CD4-positive, alpha-beta T cell (primary cell): ENCODE data around the gene RD3L. TPM values are rescaled to one million over a fixed set of nuclear protein-coding genes. Genes with fewer than 3 reads are reported as not detected.

Experiments used
- ATAC-seq: fragments of 200-7000 bp; cut with Tn5 transposase; one replicate; pipeline ENCODE4 v1.10.0; 2022; ENCODE audit warnings: mild to moderate bottlenecking; ENCODE audit not compliant: poor library complexity
- CTCF ChIA-PET: fragments of 350-600 bp; sonication (Branson Sonifier 250); formaldehyde crosslinking; loops from one replicate; lab custom pipeline; 2021; ENCODE audit warnings: antibody characterized with exemption, inconsistent platforms; lab: Charles Lee
- POLR2A ChIA-PET: fragments of 350-600 bp; sonication (Branson Sonifier 250); formaldehyde crosslinking; loops from one replicate; lab custom pipeline; 2021; ENCODE audit warnings: antibody characterized with exemption, inconsistent platforms; lab: Charles Lee
- DNase-seq, 14 experiments: peaks; one replicate each; pipeline ENCODE4 v3.0.0-alpha.2; 2013 to 2020; ENCODE audit warnings: mixed read lengths in 2 of 14
- H3K27ac ChIP-seq, 2 donors: one replicate each; pipeline versions ENCODE4 v1.5.1 to v1.7.0; 2013; ENCODE audit warnings: low read length in 2 of 2, low read depth in 1 of 2, mild to moderate bottlenecking in 1 of 2
- H3K27me3 ChIP-seq, 2 experiments: 1 replicate in 1 of 2; 2 replicates in 1 of 2; pipeline versions ENCODE4 v1.6.1 to v1.7.0; 2013; ENCODE audit warnings: low read length in 2 of 2, control low read depth in 1 of 2, mild to moderate bottlenecking in 1 of 2, moderate library complexity in 1 of 2; ENCODE audit not compliant: insufficient read depth in 2 of 2, control insufficient read depth in 1 of 2
- H3K36me3 ChIP-seq: one replicate; pipeline ENCODE4 v1.6.1; 2013; ENCODE audit warnings: low read length, control low read depth; ENCODE audit not compliant: insufficient read depth
- H3K4me1 ChIP-seq: one replicate; pipeline ENCODE4 v1.6.1; 2013; ENCODE audit warnings: low read length, control low read depth; ENCODE audit not compliant: insufficient read depth
- H3K4me3 ChIP-seq: one replicate; pipeline ENCODE4 v1.5.1; 2013; ENCODE audit warnings: mild to moderate bottlenecking, low read length, moderate library complexity
- H3K9me3 ChIP-seq, 2 experiments: 1 replicate in 1 of 2; 2 replicates in 1 of 2; pipeline versions ENCODE4 v1.6.1 to v1.7.0; 2013; ENCODE audit warnings: low read length in 2 of 2, mild to moderate bottlenecking in 2 of 2, control low read depth in 1 of 2, moderate library complexity in 1 of 2; ENCODE audit not compliant: control insufficient read depth in 1 of 2, insufficient read depth in 1 of 2
- H3K27ac Mint-ChIP-seq: one replicate; pipeline ENCODE4 v1.8.0; 2020; ENCODE audit warnings: mixed read lengths
- H3K27me3 Mint-ChIP-seq: one replicate; pipeline ENCODE4 v1.8.0; 2021; ENCODE audit warnings: mixed read lengths
- H3K36me3 Mint-ChIP-seq: one replicate; pipeline ENCODE4 v1.8.0; 2021; ENCODE audit warnings: low read depth, mixed read lengths
- H3K4me1 Mint-ChIP-seq: one replicate; pipeline ENCODE4 v1.8.0; 2021; ENCODE audit warnings: low read depth, mixed read lengths
- H3K4me3 Mint-ChIP-seq: one replicate; pipeline ENCODE4 v1.8.0; 2020; ENCODE audit warnings: mild to moderate bottlenecking, mixed read lengths
- H3K9me3 Mint-ChIP-seq: one replicate; pipeline ENCODE4 v1.8.0; 2020; ENCODE audit warnings: mixed read lengths
- intact Hi-C, 2 experiments: fragments of 100-400 bp; cut with DNase I in 1 of 2; cut with micrococcal nuclease in 1 of 2; formaldehyde crosslinking; loops; one replicate each; pipeline versions ENCODE4 v1.15.1 to v1.9.0; 2023 to 2025; cut with DNase I, micrococcal nuclease
- total RNA-seq, 174 experiments: library from RNA in 2 of 174; stranded (reverse) in 2 of 174; gene quantifications; one replicate each; pipeline ENCODE4 v1.2.3 and lab custom pipeline; 2021 to 2026
- TF ChIP-seq, protein P1 (sequence below): fragments of 200-600 bp; IDR thresholded peaks from one replicate; pipeline ENCODE4 v1.8.0; 2022; ENCODE audit warnings: antibody characterized with exemption, mild to moderate bottlenecking

Gene RD3L
- total RNA-seq, 2 experiments from 2014 or later, result not detected

DNA sequence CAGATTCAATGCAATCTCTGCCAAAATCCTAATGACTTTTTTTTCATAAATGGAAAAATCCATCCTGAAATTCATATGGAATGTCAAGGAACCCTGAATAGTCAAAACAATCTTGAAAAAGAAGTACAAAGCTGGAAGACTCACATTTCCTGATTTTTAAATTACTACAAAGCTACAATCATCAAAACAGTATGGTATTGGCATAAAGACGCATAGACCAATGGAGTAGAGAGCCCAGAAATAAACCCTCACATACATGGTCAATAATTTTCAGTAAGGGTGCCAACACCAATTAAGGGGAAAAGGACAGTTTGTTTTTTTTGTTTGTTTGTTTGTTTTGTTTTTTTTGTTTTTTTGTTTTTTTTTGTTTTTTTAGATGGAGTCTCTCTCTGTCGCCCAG is 4.6 kb upstream of the RD3L start:
- Histone ChIP-seq H3K36me3 (no peaks in the 10 kb centered on the region), H3K27me3 (peaks cover 8 to 18% of the 10 kb centered on the region in 2 experiments), H3K27ac (no peak overlapping the region), H3K4me3 (no peak overlapping the region), H3K4me1 (no peaks in the 10 kb centered on the region), H3K9me3 (peaks cover 0 to 4% of the 10 kb centered on the region in 2 experiments)
- ChIA-PET CTCF (no interaction called here), POLR2A (no interaction called here)
- no peak for ATAC-seq
- H3K4me1 Mint-ChIP-seq, result no peaks in the 10 kb centered on the region
- H3K36me3 Mint-ChIP-seq, result no peaks in the 10 kb centered on the region
- H3K27me3 Mint-ChIP-seq, result peaks cover 46% of the 10 kb centered on the region
- H3K27ac Mint-ChIP-seq, result no peak overlapping the region
- TF ChIP-seq, protein P1, sequence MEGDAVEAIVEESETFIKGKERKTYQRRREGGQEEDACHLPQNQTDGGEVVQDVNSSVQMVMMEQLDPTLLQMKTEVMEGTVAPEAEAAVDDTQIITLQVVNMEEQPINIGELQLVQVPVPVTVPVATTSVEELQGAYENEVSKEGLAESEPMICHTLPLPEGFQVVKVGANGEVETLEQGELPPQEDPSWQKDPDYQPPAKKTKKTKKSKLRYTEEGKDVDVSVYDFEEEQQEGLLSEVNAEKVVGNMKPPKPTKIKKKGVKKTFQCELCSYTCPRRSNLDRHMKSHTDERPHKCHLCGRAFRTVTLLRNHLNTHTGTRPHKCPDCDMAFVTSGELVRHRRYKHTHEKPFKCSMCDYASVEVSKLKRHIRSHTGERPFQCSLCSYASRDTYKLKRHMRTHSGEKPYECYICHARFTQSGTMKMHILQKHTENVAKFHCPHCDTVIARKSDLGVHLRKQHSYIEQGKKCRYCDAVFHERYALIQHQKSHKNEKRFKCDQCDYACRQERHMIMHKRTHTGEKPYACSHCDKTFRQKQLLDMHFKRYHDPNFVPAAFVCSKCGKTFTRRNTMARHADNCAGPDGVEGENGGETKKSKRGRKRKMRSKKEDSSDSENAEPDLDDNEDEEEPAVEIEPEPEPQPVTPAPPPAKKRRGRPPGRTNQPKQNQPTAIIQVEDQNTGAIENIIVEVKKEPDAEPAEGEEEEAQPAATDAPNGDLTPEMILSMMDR, result no peak
- no peak for DNase-seq
- intact Hi-C loops, result no loop called here
- H3K4me3 Mint-ChIP-seq, result no peak overlapping the region
- no peaks in the 10 kb centered on the region for H3K9me3 Mint-ChIP-seq

DNA sequence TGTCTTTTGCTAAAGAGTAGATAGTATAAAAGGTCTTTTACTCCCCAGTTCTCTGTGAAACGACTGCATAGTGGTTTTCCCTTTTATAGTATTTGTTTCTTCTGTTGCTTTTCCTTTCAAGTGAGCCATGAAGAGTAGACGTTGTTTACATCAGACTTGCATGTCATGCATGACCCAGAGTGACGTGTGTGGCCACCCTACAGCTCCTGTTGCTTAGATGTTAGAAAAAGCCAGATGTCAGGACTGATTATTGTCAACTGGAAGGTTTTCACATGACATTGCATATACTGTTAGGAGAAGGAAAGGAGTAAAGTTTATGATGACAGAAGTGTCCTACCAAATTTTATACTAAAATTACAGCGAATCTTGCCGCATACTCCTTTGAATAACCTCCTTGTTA is 1.3 kb upstream of the RD3L start:
- Histone ChIP-seq H3K4me1 (no peaks in the 10 kb centered on the region), H3K27ac (no peak overlapping the region), H3K27me3 (peaks cover 12 to 24% of the 10 kb centered on the region in 2 experiments), H3K9me3 (peaks cover 0 to 4% of the 10 kb centered on the region in 2 experiments), H3K36me3 (no peaks in the 10 kb centered on the region), H3K4me3 (no peak overlapping the region)
- POLR2A ChIA-PET, result no interaction called here
- intact Hi-C loops, result no loop called here
- H3K27ac Mint-ChIP-seq, result no peak overlapping the region
- ATAC-seq (no peak), DNase-seq (no peak)
- no peaks in the 10 kb centered on the region for H3K36me3 Mint-ChIP-seq
- CTCF ChIA-PET, result no interaction called here
- no peaks in the 10 kb centered on the region for H3K9me3 Mint-ChIP-seq
- no peak overlapping the region for H3K4me3 Mint-ChIP-seq
- TF ChIP-seq, protein P1, result no peak
- H3K4me1 Mint-ChIP-seq, result no peaks in the 10 kb centered on the region
- H3K27me3 Mint-ChIP-seq, result peaks cover 56% of the 10 kb centered on the region

DNA sequence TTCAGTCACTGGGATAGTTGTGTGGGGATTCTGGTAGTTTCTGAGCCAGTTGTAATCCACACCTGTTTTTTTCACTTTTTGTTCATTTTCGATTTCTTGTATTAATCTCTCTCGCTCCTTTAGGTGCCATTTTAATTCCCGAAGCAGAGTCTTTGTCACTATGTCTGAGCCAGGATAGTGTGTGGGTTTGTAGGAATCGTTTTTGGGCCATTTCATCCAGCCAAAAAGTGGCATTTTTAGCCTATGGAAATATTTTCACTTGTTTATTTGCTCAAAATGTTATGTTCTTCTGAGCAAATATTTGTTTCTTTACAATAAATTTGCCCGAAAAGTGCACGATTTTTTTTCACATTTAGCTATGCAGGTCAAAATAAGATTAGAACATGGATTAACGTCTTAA is 867 bp downstream of the RD3L start:
- no peak overlapping the region for H3K4me3 ChIP-seq
- Mint-ChIP-seq H3K4me3 (no peak overlapping the region), H3K4me1 (no peaks in the 10 kb centered on the region), H3K9me3 (no peaks in the 10 kb centered on the region), H3K27me3 (peaks cover 48% of the 10 kb centered on the region), H3K36me3 (no peaks in the 10 kb centered on the region), H3K27ac (no peak overlapping the region)
- CTCF ChIA-PET, result interaction anchor here (1.6 kb wide), 1 partner anchor 19 kb away, joined by 5 read pairs; no protein-coding TSS in a partner anchor
- POLR2A ChIA-PET, result no interaction called here
- intact Hi-C loops, result no loop called here
- ATAC-seq (no peak), DNase-seq (no peak)
- H3K27me3 ChIP-seq, result peaks cover 8 to 12% of the 10 kb centered on the region in 2 experiments
- TF ChIP-seq, protein P1, result no peak
- no peaks in the 10 kb centered on the region for H3K4me1 ChIP-seq
- H3K36me3 ChIP-seq, result no peaks in the 10 kb centered on the region
- H3K27ac ChIP-seq, result no peak overlapping the region
- H3K9me3 ChIP-seq, result no peaks in the 10 kb centered on the region
